SHP77 treated with DMSO at 0.1 percent for 48 hours (cell line): ENCODE results near the gene HMCN2.

Source experiments
- DNase-seq: peaks from one replicate; lab custom pipeline; 2025; lab: John Stamatoyannopoulos, UW

HMCN2 gene

GRCh38 chr9:130371196-130371966, 105.8 kb downstream of the HMCN2 start:
- DNase-seq: no peak

DNA sequence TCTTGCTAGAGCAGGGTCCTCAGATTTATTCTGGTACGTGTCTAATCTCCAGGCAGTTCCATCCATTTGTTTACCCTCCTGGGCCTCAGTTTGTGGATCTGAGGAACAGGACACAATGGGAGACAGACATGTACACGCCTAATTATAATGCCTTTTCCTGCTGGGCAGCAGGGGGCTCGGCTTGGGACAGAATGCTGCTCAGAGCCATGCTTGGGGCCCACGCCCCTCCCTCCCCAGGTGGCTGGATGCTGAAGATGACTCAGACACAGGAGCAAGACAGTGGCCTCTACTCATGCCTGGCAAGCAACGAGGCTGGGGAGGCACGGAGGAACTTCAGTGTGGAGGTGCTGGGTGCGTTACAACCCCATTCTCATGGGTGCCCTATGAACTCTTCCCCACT, 106.5 kb downstream of the HMCN2 start:
- DNase-seq: no peak

DNA sequence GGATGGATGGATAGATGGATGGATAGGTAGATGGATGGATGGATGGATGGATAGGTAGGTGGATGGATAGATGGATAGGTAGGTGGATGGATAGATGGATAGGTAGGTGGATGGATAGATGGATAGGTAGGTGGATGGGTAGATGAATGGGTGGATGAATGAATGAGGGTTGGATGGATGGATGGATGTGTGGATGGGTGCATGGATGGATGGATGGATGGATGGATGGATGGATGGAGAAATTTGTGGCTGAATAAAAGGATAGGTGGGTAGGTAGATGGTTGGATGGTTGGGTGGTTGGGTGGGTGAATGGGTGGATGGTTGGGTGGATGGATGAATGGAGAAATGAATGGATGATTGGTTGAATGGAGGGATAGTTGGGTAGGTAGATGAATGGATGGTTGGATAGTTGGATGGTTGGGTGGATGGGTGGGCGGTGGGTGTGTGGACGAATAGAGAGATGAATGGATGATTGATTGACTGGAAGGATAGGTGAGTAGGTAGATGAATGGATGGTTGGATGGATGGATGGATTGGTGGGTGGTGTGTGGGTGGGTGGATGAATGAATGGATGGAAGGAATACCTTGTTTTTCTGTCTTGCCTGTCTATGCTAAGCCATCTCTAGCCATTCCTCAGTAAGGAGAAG, 108.2 kb downstream of the HMCN2 start:
- no peak for DNase-seq

- no peak for DNase-seq
Observed at GRCh38 chr9:130377612-130378011, 112.1 kb downstream of the HMCN2 start.

- DNase-seq: no peak
Observed at GRCh38 chr9:130378875-130379648, 113.5 kb downstream of the HMCN2 start.

DNA sequence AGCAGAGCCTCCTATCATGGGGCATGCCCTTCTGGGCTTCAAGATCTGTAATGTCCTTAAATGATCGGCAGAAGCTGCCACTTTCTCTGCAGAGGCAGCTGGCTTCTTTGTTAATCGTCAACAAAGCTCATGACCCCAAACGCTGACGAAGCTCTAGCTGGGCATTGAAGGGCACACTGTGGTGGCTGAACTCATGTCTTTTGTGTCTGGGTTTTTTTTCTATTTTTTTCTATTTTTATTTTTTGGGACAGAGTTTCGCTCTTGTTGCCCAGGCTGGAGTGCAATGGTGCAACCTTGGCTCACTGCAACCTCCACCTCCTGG, 114.0 kb downstream of the HMCN2 start:
- no peak for DNase-seq

GRCh38 chr9:130380920-130381469, 115.4 kb downstream of the HMCN2 start:
- no peak for DNase-seq

DNA sequence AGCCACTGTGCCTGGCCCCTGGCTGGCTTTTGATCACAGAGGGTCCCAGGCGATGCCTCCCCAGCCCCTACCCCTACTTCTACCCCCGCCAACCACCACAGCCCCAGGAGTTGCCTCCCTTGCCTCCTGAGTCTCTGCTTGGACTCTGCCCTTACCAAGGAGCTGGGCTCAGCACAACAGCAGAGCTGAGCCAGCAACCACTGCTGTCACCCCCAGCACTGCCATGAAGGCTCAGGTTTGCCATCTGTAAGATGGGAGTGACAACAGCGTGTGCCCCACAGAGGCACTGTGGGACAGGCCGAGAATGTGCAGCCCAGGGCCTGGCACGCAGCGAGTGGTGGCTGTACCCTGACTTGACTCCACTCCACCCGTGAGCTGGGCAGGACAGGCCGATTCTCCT, 116.1 kb downstream of the HMCN2 start:
- DNase-seq: no peak

DNA sequence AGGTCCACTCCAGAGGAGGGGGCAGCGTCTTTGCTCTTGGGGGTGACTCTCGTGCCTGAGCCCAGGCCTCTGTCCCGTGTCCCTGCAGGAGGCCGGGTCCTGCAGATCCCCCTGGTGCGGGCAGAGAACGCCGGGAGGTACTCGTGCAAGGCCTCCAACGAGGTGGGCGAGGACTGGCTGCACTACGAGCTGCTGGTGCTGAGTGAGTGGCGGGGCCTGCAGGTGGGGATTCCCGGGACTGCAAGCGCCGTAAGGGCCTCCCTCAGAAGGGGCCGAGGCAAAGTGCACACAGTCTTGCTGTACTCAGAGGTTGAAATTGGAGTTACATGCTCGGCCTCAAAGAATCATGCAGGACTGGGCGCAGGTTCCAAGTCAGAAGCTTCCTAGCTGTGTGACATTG, 116.5 kb downstream of the HMCN2 start:
- DNase-seq: no peak

DNA sequence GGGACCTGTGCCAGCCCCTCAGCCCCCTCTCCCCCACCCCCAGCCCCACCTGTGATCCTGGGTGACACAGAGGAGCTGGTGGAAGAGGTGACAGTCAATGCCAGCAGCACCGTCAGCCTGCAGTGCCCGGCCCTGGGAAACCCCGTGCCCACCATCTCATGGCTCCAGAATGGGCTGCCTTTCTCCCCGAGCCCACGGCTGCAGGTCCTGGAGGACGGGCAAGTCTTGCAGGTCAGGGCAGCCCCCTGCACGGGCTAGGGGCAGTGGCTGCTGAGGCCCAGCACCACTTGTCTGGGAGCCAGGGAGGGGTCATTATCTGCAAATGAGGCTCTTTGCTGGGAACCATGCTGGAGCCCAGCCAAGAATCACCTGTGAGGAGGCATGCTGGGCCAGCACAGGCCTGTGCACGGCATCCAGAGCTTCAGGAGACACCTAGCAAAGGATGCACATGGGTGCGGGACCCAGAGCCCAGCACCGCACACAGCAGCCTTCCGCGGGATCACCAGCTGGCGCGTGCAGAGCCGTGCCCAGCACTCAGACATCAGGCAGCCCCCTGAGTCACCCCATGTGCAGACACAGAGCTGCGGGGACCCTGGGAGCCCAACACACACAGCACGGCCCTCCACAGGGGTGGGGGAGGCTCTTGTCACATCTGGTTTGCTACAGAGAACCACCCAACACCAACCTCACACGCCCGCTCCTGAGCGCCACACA, 117.2 kb downstream of the HMCN2 start:
- DNase-seq: no peak

DNA sequence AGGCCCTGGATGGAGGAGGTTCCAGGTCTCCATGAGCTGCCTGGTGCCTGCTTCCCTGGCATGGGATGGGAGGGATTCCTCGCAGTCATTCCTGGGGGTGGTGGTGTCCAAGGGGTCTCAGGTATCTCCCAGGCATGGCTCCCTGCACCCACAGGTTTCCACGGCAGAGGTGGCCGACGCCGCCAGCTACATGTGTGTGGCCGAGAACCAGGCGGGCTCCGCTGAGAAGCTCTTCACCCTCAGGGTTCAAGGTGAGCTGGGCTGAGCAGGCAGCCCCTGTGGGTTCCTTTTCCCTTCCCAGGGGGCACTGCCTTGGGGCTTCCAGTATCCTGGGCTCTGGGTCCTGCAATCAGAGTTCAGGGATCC, 117.8 kb downstream of the HMCN2 start:
- DNase-seq: no peak

- no peak for DNase-seq
Observed at GRCh38 chr9:130383979-130384676, 118.6 kb downstream of the HMCN2 start.

- no peak for DNase-seq
Observed at GRCh38 chr9:130385257-130385656, 119.7 kb downstream of the HMCN2 start.

GRCh38 chr9:130387398-130387797, 121.8 kb downstream of the HMCN2 start:
- no peak for DNase-seq

DNA sequence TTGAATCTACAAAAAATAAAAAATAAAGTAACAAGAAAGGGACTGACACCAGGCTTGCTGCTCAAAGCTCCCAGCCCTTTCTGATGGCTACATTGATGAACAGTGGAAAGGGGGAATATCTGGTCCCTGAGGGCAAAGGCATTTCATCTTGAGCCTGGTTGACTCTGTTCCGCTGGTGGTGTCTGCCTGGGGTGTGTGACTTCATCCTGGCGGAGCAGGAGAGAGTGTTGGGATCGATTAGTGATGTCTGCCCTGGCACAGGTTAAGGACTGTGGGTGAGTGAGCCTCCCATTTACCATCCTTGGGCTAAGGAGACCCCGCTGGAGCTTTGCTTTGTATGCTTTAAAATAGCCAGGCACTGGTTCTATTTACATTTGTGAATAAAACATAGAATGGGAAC, 122.3 kb downstream of the HMCN2 start:
- no peak for DNase-seq

- no peak for DNase-seq
Observed at GRCh38 chr9:130390390-130390789, 124.8 kb downstream of the HMCN2 start.

- no peak for DNase-seq
Observed at GRCh38 chr9:130390986-130391385, 125.4 kb downstream of the HMCN2 start.

DNA sequence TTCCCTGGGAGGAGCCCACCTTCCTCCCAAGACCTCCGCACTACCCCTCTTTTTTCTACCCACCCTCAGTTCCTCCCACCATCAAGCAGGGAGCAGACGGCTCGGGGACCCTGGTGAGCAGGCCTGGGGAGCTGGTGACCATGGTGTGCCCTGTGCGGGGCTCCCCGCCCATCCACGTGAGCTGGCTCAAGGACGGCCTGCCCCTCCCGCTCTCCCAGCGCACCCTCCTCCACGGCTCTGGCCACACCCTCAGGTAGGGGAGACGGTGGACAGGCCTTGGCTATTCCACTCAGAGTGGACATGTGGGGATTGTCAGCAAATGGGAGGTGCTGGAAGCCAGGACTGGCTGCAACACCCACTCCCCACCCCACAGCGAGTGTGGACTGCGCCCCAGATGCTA, 126.3 kb downstream of the HMCN2 start:
- DNase-seq: no peak

DNA sequence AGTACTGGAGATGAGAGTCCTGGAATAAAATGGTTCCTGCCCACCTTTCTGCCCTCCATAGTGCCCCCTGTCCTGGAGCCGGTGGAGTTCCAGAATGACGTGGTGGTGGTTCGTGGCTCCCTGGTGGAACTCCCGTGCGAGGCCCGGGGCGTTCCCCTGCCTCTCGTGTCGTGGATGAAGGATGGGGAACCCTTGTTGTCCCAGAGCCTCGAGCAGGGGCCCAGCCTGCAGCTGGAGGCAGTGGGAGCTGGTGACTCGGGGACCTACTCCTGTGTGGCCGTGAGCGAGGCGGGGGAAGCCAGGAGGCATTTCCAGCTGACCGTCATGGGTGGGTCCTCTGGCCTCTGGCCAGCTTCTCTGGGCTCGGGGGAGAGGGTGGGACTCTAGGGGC, 128.1 kb downstream of the HMCN2 start:
- no peak for DNase-seq

DNA sequence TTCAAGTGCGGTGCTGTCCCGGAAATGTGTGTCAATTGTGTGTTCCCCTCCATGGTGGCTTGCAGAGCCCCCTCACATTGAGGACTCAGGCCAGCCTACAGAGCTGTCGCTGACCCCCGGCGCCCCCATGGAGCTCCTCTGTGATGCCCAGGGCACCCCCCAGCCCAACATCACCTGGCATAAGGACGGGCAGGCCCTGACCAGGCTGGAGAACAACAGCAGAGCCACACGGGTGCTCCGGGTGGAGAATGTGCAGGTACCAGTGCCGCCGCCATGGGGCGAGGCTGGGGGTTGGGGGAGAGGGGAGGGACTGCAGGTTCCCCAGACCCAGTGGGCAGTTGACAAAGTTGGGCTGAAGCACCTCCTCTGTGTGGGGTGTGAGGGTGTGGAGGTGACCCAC, 128.8 kb downstream of the HMCN2 start:
- DNase-seq: no peak

DNA sequence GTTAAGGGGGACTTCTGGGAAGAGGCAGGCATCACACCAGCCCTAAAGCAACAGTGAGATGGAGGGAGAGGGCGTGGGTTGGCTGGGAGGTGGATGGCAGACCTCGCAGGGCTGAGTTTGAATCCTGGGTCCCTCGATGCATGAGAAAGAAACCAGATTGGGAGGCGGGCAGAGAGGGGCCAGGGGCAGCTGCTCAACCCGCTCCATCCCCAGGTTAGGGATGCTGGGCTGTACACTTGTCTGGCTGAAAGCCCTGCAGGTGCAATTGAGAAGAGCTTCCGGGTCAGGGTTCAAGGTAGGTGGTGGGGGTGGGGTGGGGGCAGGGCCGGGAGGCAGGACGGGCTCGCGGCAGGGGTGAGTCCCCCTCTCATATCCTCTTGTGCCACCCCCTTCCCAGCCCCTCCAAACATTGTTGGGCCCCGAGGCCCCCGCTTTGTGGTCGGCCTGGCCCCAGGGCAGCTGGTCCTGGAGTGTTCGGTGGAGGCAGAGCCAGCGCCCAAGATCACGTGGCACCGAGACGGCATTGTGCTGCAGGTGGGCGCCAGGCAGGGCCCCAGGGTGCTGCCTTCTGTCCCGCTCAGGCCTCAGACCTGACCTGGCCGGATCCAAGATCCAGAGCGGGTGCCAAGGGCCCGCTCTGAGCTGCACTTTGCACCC, 129.4 kb downstream of the HMCN2 start:
- no peak for DNase-seq
